DND-41 (cell line): ENCODE measurements around the gene ZBTB48.

Experiments
- ATAC-seq: fragments of 200-7000 bp; cut with Tn5 transposase; 3 replicates; pipeline ENCODE4 v1.9.1; 2021; ENCODE audit warnings: low read depth; ENCODE audit not compliant: insufficient read depth
- DNase-seq: peaks from one replicate; pipeline ENCODE4 v3.0.0-alpha.2; 2020
- H2AFZ ChIP-seq: 2 replicates; pipeline ENCODE4 v1.6.0; 2012; ENCODE audit warnings: low read depth, low read length
- H3K27ac ChIP-seq: 2 replicates; pipeline ENCODE4 v1.5.1; 2012; ENCODE audit warnings: low read length, inconsistent platforms
- H3K27me3 ChIP-seq: fragments of 200-600 bp; sonication (generic); 2 replicates; pipeline ENCODE4 v1.6.0; 2012; ENCODE audit warnings: low read length, mild to moderate bottlenecking, inconsistent platforms; ENCODE audit not compliant: insufficient read depth, poor library complexity
- H3K36me3 ChIP-seq: 2 replicates; pipeline ENCODE4 v1.5.1; 2012; ENCODE audit warnings: low read length, inconsistent platforms; ENCODE audit not compliant: insufficient read depth
- H3K4me1 ChIP-seq: 2 replicates; pipeline ENCODE4 v1.5.1; 2012; ENCODE audit warnings: mild to moderate bottlenecking, low read length; ENCODE audit not compliant: insufficient read depth
- H3K4me2 ChIP-seq: 2 replicates; pipeline ENCODE4 v1.6.0; 2012; ENCODE audit warnings: mild to moderate bottlenecking, moderate library complexity, low read length, inconsistent platforms; ENCODE audit not compliant: insufficient read depth
- H3K4me3 ChIP-seq, 2 experiments: fragments of 200-600 bp in 1 of 2; shearing (Covaris generic) in 1 of 2; 2 replicates each; pipeline ENCODE4 v1.5.1; 2012 to 2016; ENCODE audit warnings: inconsistent platforms in 2 of 2, low read length in 2 of 2, mild to moderate bottlenecking in 2 of 2, low read depth in 1 of 2, moderate library complexity in 1 of 2
- H3K79me2 ChIP-seq: 2 replicates; pipeline ENCODE4 v1.6.0; 2012; ENCODE audit warnings: low read length, inconsistent platforms; ENCODE audit not compliant: insufficient read depth
- H3K9ac ChIP-seq: 2 replicates; pipeline ENCODE4 v1.6.0; 2012; ENCODE audit warnings: low read depth, mild to moderate bottlenecking, inconsistent platforms, low read length, moderate library complexity
- H3K9me3 ChIP-seq: 2 replicates; pipeline ENCODE4 v1.5.1; 2012; ENCODE audit warnings: low read length, moderate library complexity, mild to moderate bottlenecking, inconsistent platforms; ENCODE audit not compliant: insufficient read depth, severe bottlenecking
- H4K20me1 ChIP-seq: 2 replicates; pipeline ENCODE4 v1.6.0; 2012; ENCODE audit warnings: low read length; ENCODE audit not compliant: insufficient read depth
- EZH2 ChIP-seq: IDR thresholded peaks from 3 replicates; pipeline ENCODE4 v1.6.1; 2012; ENCODE audit warnings: borderline replicate concordance, low read depth, mild to moderate bottlenecking, moderate library complexity, low read length, inconsistent platforms; ENCODE audit not compliant: severe bottlenecking
- TF ChIP-seq, protein P1 (sequence below): IDR thresholded peaks from 2 replicates; pipeline ENCODE4 v1.5.1; 2012; ENCODE audit warnings: borderline replicate concordance, low read length, moderate library complexity, mild to moderate bottlenecking; ENCODE audit not compliant: poor library complexity, severe bottlenecking; ENCODE audit errors: extremely low read depth

ZBTB48 gene

DNA sequence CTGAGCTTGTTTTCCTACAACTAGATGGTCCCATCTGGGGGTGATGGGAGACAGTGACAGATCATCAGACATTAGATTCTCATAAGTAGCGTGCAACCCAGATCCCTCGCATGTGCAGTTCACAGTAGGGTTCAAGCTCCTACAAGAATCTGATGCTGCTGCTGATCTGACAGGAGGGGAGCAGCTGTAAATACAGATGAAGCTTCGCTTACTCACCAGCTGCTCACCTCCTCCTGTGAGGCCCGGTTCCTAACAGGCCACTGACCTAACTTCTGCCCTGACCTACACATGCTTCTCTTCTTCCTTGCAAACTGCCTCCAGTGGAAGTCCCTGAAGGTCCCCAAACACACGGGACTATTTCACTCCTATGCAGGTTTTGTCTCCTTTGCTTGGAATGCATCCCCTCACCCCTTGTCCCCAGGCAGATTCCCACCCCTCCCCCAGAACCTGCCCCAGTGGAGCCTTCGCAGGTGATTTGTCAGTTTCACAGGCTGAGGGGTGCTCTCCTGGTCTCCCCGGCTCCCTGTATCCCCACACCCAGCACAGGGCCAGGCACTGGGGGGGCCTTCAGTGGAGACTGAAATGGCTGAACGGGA is 5.7 kb upstream of the ZBTB48 start:
- ATAC-seq (no peak), DNase-seq (no peak)
- peaks cover 6% of the 10 kb centered on the region for H3K27me3 ChIP-seq
- H4K20me1 ChIP-seq = no peaks in the 10 kb centered on the region
- no peak overlapping the region for H3K9ac ChIP-seq
- no peaks in the 10 kb centered on the region for H3K79me2 ChIP-seq
- TF ChIP-seq EZH2 = no peak
- TF ChIP-seq, protein P1, sequence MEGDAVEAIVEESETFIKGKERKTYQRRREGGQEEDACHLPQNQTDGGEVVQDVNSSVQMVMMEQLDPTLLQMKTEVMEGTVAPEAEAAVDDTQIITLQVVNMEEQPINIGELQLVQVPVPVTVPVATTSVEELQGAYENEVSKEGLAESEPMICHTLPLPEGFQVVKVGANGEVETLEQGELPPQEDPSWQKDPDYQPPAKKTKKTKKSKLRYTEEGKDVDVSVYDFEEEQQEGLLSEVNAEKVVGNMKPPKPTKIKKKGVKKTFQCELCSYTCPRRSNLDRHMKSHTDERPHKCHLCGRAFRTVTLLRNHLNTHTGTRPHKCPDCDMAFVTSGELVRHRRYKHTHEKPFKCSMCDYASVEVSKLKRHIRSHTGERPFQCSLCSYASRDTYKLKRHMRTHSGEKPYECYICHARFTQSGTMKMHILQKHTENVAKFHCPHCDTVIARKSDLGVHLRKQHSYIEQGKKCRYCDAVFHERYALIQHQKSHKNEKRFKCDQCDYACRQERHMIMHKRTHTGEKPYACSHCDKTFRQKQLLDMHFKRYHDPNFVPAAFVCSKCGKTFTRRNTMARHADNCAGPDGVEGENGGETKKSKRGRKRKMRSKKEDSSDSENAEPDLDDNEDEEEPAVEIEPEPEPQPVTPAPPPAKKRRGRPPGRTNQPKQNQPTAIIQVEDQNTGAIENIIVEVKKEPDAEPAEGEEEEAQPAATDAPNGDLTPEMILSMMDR = no peak
- H3K4me3 ChIP-seq = no peak overlapping the region
- H3K36me3 ChIP-seq = no peaks in the 10 kb centered on the region
- no peak overlapping the region for H2AFZ ChIP-seq
- H3K9me3 ChIP-seq = no peaks in the 10 kb centered on the region
- no peak overlapping the region for H3K27ac ChIP-seq
- no peak overlapping the region for H3K4me2 ChIP-seq
- H3K4me1 ChIP-seq = peaks cover 3% of the 10 kb centered on the region

DNA sequence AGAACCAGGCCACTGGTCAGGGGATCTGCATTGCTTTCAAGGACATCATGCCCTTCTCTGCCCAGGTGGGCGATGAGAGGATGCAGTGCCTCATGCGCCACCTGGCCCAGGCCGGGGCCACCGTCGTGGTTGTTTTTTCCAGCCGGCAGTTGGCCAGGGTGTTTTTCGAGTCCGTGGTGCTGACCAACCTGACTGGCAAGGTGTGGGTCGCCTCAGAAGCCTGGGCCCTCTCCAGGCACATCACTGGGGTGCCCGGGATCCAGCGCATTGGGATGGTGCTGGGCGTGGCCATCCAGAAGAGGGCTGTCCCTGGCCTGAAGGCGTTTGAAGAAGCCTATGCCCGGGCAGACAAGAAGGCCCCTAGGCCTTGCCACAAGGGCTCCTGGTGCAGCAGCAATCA is 5.0 kb upstream of the ZBTB48 start:
- DNase-seq = no peak
- Histone ChIP-seq H3K27ac (no peak overlapping the region), H3K79me2 (no peaks in the 10 kb centered on the region), H3K9me3 (no peaks in the 10 kb centered on the region), H3K4me2 (no peak overlapping the region), H3K4me1 (peaks cover 9% of the 10 kb centered on the region), H2AFZ (no peak overlapping the region), H3K36me3 (no peaks in the 10 kb centered on the region), H3K4me3 (no peak overlapping the region), H3K9ac (no peak overlapping the region), H3K27me3 (peaks cover 6% of the 10 kb centered on the region), H4K20me1 (no peaks in the 10 kb centered on the region)
- ATAC-seq = no peak
- TF ChIP-seq, protein P1 = no peak
- no peak for TF ChIP-seq EZH2

- ATAC-seq = no peak
- Histone ChIP-seq H3K9ac (no peak overlapping the region), H3K27ac (no peak overlapping the region)
Observed at GRCh38 chr1:6577831-6578525, 1.8 kb upstream of the ZBTB48 start.

More at GRCh38 chr1:6577831-6578525, 1.8 kb upstream of the ZBTB48 start:
- no peaks in the 10 kb centered on the region for H3K27me3 ChIP-seq
- no peak overlapping the region for H3K4me2 ChIP-seq
- H3K9me3 ChIP-seq = no peaks in the 10 kb centered on the region
- no peak for DNase-seq
- H2AFZ ChIP-seq = no peak overlapping the region
- H3K4me3 ChIP-seq = no peak overlapping the region
- peaks cover 31% of the 10 kb centered on the region for H3K4me1 ChIP-seq
- peaks cover 12% of the 10 kb centered on the region for H4K20me1 ChIP-seq
- H3K79me2 ChIP-seq = peaks cover 26% of the 10 kb centered on the region
- H3K36me3 ChIP-seq = peaks cover 10% of the 10 kb centered on the region; the same call in 1 of the 2 replicates
- TF ChIP-seq, protein P1 = no peak
- no peak for TF ChIP-seq EZH2
